ENCODE results near the gene LRMDA.

The LRMDA gene

DNA sequence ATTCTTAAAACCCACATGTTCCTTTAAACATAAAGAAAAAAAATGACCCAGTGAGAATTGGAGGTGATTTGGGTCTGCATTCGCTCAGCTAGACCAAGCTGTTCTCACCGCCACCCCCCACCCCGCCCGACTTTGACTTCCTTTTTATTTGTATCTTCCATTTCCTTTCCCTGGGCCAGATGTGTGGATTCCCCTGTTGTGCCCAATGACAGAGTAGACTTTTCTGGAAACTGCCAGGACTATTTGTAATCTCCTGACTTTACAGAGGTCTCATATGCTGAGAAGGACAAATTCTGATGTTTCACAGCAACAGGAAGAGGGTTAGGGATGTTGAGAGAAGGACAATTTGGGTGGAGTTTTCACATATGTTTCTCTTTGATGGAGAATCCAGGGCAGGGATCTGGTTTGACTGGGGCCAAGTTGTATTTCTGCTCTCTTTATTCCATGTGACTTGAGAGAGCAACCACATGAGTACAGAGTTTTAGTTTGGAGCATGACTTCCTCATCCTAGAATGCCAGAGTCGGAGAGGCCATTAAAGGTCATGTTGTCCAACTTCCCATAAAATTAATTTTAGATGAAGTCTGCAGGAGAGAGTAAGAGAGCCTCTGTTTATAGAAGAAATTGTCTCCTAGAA, 1023.2 kb downstream of the LRMDA start:
- ChIA-PET POLR2A (no interaction called here), CTCF (no interaction called here)
- no peak overlapping the region for H3K4me3 ChIP-seq (ENCODE audit: low read depth, low read length)
- TF ChIP-seq ZNF18 (tag by site-specific recombination; IDR thresholded peaks at IDR 0.05): no peak
- TF ChIP-seq REPIN1 (tag by site-specific recombination; IDR thresholded peaks at IDR 0.05; ENCODE audit: low read depth): no peak
- TF ChIP-seq, protein P1, sequence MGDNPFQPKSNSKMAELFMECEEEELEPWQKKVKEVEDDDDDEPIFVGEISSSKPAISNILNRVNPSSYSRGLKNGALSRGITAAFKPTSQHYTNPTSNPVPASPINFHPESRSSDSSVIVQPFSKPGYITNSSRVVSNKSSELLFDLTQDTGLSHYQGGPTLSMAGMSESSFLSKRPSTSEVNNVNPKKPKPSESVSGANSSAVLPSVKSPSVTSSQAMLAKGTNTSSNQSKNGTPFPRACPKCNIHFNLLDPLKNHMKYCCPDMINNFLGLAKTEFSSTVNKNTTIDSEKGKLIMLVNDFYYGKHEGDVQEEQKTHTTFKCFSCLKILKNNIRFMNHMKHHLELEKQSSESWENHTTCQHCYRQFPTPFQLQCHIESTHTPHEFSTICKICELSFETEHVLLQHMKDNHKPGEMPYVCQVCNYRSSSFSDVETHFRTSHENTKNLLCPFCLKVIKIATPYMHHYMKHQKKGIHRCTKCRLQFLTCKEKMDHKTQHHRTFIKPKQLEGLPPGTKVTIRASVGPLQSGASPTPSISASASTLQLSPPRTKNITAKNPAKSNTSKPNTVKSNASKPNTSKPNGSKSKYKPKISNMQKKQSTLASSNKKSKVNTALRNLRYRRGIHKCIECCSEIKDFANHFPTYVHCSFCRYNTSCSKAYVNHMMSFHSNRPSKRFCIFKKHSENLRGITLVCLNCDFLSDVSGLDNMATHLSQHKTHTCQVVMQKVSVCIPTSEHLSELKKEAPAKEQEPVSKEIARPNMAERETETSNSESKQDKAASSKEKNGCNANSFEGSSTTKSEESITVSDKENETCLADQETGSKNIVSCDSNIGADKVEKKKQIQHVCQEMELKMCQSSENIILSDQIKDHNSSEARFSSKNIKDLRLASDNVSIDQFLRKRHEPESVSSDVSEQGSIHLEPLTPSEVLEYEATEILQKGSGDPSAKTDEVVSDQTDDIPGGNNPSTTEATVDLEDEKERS (tag by site-specific recombination; IDR thresholded peaks at IDR 0.05): no peak
- no peak for TF ChIP-seq MEIS1 (CRISPR knock-in tag; IDR thresholded peaks at IDR 0.05; ENCODE audit: borderline replicate concordance)
- no peak for TF ChIP-seq ZNF510 (tag by site-specific recombination; IDR thresholded peaks at IDR 0.05; ENCODE audit: insufficient replicate concordance)
- no peak for TF ChIP-seq PATZ1 (tag by site-specific recombination; IDR thresholded peaks at IDR 0.05)
- TF ChIP-seq, protein P2, sequence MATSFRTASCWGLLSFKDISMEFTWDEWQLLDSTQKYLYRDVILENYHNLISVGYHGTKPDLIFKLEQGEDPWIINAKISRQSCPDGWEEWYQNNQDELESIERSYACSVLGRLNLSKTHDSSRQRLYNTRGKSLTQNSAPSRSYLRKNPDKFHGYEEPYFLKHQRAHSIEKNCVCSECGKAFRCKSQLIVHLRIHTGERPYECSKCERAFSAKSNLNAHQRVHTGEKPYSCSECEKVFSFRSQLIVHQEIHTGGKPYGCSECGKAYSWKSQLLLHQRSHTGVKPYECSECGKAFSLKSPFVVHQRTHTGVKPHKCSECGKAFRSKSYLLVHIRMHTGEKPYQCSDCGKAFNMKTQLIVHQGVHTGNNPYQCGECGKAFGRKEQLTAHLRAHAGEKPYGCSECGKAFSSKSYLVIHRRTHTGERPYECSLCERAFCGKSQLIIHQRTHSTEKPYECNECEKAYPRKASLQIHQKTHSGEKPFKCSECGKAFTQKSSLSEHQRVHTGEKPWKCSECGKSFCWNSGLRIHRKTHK (tag by site-specific recombination; IDR thresholded peaks at IDR 0.05): no peak
- no peak for TF ChIP-seq ZNF777 (tag by site-specific recombination; IDR thresholded peaks at IDR 0.05; ENCODE audit: borderline replicate concordance)
- TF ChIP-seq ZNF747 (tag by site-specific recombination; IDR thresholded peaks at IDR 0.05): no peak
- TF ChIP-seq ZNF211 (tag by site-specific recombination; IDR thresholded peaks at IDR 0.05; ENCODE audit: low read depth): no peak
- TF ChIP-seq ZNF670 (tag by site-specific recombination; IDR thresholded peaks at IDR 0.05; ENCODE audit: low read depth): no peak
- no peak for TF ChIP-seq ZBTB7A (tag by site-specific recombination; IDR thresholded peaks at IDR 0.05; ENCODE audit: low read depth)
- no peak for TF ChIP-seq SP7 (tag by site-specific recombination; IDR thresholded peaks at IDR 0.05)
- no peak for TF ChIP-seq GLI2 (tag by site-specific recombination; IDR thresholded peaks at IDR 0.05; ENCODE audit: borderline replicate concordance, low read depth)
- no peak for TF ChIP-seq ZSCAN18 (tag by site-specific recombination; IDR thresholded peaks at IDR 0.05)
- no peak for TF ChIP-seq ZNF621 (tag by site-specific recombination; IDR thresholded peaks at IDR 0.05)
- no peaks in the 10 kb centered on the region for H3K36me3 ChIP-seq (ENCODE audit: control insufficient read depth in 2 of 2, insufficient read depth in 1 of 2, low read length in 2 of 2)
- no peaks in the 10 kb centered on the region for H3K9me3 ChIP-seq (ENCODE audit: control insufficient read depth, insufficient read depth, low read depth, low read length)
- H3K4me1 ChIP-seq (ENCODE audit: control insufficient read depth, insufficient read depth, low read length): no peaks in the 10 kb centered on the region
- no peak overlapping the region for H3K27ac ChIP-seq (ENCODE audit: extremely low read depth, low read depth, low read length)
